GM13977 (cell line): ENCODE data around the gene ADH1A.
"Not testable (repeated sequence)": the region's sequence is repeated elsewhere in the genome, so short reads cannot be mapped to it uniquely, and the experiment has no call there.

ENCODE experiments used
- DNase-seq: peaks from one replicate; pipeline ENCODE4 v3.0.0; 2012; ENCODE audit warnings: low spot score
- CTCF ChIP-seq: IDR thresholded peaks from 2 replicates; pipeline ENCODE4 v1.5.1; 2012; ENCODE audit warnings: mild to moderate bottlenecking, control low read depth; ENCODE audit not compliant: insufficient read depth; ENCODE audit errors: extremely low read depth, missing control alignments
- in situ Hi-C: fragments of 300-500 bp; cut with MboI; formaldehyde crosslinking; loops from one replicate; pipeline ENCODE4 v1.12.0; 2022; ENCODE audit warnings: low sequenced_read_pairs, low pct_unique_long_range_greater_than_20kb, mixed read lengths, inconsistent platforms; ENCODE audit not compliant: unreplicated experiment

Gene ADH1A

GRCh38 chr4:99273704-99274103, 17.1 kb downstream of the ADH1A start:
- in situ Hi-C loops, result no loop called here
- no peak for TF ChIP-seq CTCF
- DNase-seq, result no peak

GRCh38 chr4:99264927-99265326, 25.9 kb downstream of the ADH1A start:
- DNase-seq, result no peak
- TF ChIP-seq CTCF, result no peak
- in situ Hi-C loops, result no loop called here

GRCh38 chr4:99252746-99253145, 38.0 kb downstream of the ADH1A start:
- TF ChIP-seq CTCF, result no peak
- no peak for DNase-seq
- in situ Hi-C loops, result no loop called here

GRCh38 chr4:99248714-99249113, 42.1 kb downstream of the ADH1A start:
- in situ Hi-C loops, result no loop called here
- DNase-seq, result no peak
- TF ChIP-seq CTCF, result no peak

GRCh38 chr4:99235955-99236354, 54.8 kb downstream of the ADH1A start:
- DNase-seq, result no peak
- in situ Hi-C loops, result no loop called here
- TF ChIP-seq CTCF, result no peak

GRCh38 chr4:99234331-99235010, 56.3 kb downstream of the ADH1A start:
- in situ Hi-C loops, result no loop called here
- DNase-seq, result no peak
- TF ChIP-seq CTCF, result no peak

GRCh38 chr4:99233397-99233796, 57.4 kb downstream of the ADH1A start:
- in situ Hi-C loops, DNase-seq: not testable (repeated sequence)

GRCh38 chr4:99228706-99229105, 62.1 kb downstream of the ADH1A start:
- in situ Hi-C loops, DNase-seq: not testable (repeated sequence)

- DNase-seq, in situ Hi-C loops: not testable (repeated sequence)
Observed at GRCh38 chr4:99227646-99228045, 63.1 kb downstream of the ADH1A start.
